Fibroblast of villous mesenchyme (primary cell): Measurements from ENCODE around the gene IFNB1. TPM values are rescaled to one million over a fixed set of nuclear protein-coding genes. Genes with fewer than 3 reads are reported as not detected.

Source experiments
- DNase-seq: peaks from one replicate; pipeline ENCODE4 v3.0.0-alpha.2; 2010; ENCODE audit warnings: low read depth
- H3K4me3 ChIP-seq: 2 replicates; pipeline ENCODE4 v1.5.1; 2011; ENCODE audit warnings: low read depth, mild to moderate bottlenecking, low read length
- total RNA-seq: library from RNA; depleted of rRNA; stranded (reverse); fragments of >200 nt; gene quantifications from 2 replicates; pipeline ENCODE4 v1.2.3, GENCODE V29; 2012
- TF ChIP-seq, protein P1 (sequence below): IDR thresholded peaks from 2 replicates; pipeline ENCODE4 v1.5.1; 2012; ENCODE audit warnings: low read depth, mild to moderate bottlenecking, low read length; ENCODE audit not compliant: insufficient read depth

Gene IFNB1
- total RNA-seq, 1 donor: not detected

DNA sequence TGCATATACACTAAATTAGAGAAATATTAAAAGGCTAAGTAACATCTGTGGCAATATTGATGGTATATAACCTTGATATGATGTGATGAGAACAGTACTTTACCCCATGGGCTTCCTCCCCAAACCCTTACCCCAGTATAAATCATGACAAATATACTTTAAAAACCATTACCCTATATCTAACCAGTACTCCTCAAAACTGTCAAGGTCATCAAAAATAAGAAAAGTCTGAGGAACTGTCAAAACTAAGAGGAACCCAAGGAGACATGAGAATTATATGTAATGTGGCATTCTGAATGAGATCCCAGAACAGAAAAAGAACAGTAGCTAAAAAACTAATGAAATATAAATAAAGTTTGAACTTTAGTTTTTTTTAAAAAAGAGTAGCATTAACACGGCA lies 7.3 kb upstream of the IFNB1 start:
- H3K4me3 ChIP-seq: no peak overlapping the region
- TF ChIP-seq, protein P1, sequence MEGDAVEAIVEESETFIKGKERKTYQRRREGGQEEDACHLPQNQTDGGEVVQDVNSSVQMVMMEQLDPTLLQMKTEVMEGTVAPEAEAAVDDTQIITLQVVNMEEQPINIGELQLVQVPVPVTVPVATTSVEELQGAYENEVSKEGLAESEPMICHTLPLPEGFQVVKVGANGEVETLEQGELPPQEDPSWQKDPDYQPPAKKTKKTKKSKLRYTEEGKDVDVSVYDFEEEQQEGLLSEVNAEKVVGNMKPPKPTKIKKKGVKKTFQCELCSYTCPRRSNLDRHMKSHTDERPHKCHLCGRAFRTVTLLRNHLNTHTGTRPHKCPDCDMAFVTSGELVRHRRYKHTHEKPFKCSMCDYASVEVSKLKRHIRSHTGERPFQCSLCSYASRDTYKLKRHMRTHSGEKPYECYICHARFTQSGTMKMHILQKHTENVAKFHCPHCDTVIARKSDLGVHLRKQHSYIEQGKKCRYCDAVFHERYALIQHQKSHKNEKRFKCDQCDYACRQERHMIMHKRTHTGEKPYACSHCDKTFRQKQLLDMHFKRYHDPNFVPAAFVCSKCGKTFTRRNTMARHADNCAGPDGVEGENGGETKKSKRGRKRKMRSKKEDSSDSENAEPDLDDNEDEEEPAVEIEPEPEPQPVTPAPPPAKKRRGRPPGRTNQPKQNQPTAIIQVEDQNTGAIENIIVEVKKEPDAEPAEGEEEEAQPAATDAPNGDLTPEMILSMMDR: no peak
- no peak for DNase-seq

GRCh38 chr9:21084242-21084850 lies 6.6 kb upstream of the IFNB1 start:
- DNase-seq: no peak
- no peak overlapping the region for H3K4me3 ChIP-seq
- TF ChIP-seq, protein P1: no peak

GRCh38 chr9:21082671-21083070 lies 4.9 kb upstream of the IFNB1 start:
- TF ChIP-seq, protein P1: no peak
- DNase-seq: no peak
- H3K4me3 ChIP-seq: no peak overlapping the region

DNA sequence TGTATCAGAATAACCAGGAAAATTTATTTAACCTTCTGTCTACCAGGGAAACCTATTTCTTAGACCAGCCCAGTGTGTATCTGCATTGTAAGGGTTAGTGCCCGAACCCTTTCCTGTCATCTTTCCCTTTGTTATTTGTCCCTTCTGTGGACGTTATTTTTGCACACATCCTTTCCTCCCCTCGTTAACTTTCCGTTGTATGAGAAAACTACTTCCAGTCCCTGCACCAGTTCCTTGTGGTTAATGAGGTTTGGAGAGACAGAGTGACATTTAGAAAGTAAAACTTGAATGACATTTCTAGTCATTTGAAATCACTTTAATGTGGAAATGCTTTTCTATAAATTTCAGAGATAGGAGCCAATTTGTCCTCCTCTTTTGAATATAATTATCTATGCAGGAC lies 4.3 kb upstream of the IFNB1 start:
- no peak overlapping the region for H3K4me3 ChIP-seq
- no peak for DNase-seq
- TF ChIP-seq, protein P1: no peak

DNA sequence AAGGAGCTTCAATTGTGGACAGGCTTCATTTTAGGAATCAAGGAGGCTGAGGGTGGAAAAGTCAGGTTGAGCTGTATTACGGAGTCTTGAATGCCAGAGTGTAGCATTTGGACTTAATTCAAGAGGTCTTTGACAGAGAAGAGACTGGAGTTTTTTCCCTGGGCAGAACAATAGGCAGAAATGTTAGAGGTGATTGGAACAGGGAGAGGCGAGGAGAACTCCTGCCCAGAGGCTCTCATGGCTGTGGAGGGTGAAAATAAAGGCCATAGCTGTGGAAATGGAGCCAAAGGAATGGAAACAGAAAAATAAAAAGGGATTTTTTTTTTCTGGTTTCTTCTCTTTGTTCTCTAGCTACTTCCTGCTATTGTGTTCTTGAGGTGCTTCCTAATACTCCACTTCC lies 3.7 kb upstream of the IFNB1 start:
- TF ChIP-seq, protein P1: no peak
- DNase-seq: no peak
- no peak overlapping the region for H3K4me3 ChIP-seq

DNA sequence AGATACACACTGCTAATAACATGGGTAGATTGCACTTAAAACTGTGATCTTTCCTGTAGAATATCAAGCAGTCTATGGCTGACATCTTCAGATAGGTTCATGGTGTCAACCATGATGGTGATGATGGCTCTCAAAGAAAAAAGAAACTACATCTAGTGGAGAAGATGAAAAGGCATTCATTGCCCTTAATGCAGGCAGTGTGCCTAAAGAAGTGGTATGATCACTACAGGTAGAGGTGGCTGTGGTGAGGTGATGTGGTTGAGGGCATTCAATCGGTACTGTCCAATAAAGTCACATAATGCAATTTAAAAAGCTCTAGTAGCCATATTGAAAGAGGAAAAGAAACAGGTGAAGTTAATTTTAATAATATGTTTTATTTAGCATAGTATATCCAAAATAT lies 3.1 kb upstream of the IFNB1 start:
- H3K4me3 ChIP-seq: no peak overlapping the region
- DNase-seq: no peak
- TF ChIP-seq, protein P1: no peak

- TF ChIP-seq, protein P1: peak; percentile 8
- no peak overlapping the region for H3K4me3 ChIP-seq
- no peak for DNase-seq
Observed at GRCh38 chr9:21078702-21079101, 960 bp upstream of the IFNB1 start.
